Activated naive CD4-positive, alpha-beta T cell treated with anti-CD3 and anti-CD28 coated beads for 36 hours (primary cell): ENCODE results near the gene PTPRN2. TPM values are rescaled to one million over a fixed set of nuclear protein-coding genes. Genes with fewer than 3 reads are reported as not detected.
"Not testable (repeated sequence)": the region's sequence is repeated elsewhere in the genome, so short reads cannot be mapped to it uniquely, and the experiment has no call there.

ENCODE experiments used
- CTCF ChIA-PET: fragments of 350-600 bp; sonication (Branson Sonifier 250); formaldehyde crosslinking; loops from one replicate; lab custom pipeline; 2021; ENCODE audit warnings: antibody characterized with exemption; lab: Charles Lee
- DNase-seq: peaks from one replicate; pipeline ENCODE4 v3.0.0-alpha.2; 2020
- H3K27ac Mint-ChIP-seq: one replicate; pipeline ENCODE4 v1.8.0; 2021; ENCODE audit warnings: mild to moderate bottlenecking, mixed read lengths
- H3K27me3 Mint-ChIP-seq: one replicate; pipeline ENCODE4 v1.8.0; 2021; ENCODE audit warnings: low read depth, mixed read lengths
- H3K36me3 Mint-ChIP-seq: one replicate; pipeline ENCODE4 v1.8.0; 2021; ENCODE audit warnings: low read depth, mixed read lengths
- H3K4me1 Mint-ChIP-seq: one replicate; pipeline ENCODE4 v1.8.0; 2021; ENCODE audit warnings: low read depth, mixed read lengths
- H3K4me3 Mint-ChIP-seq: one replicate; pipeline ENCODE4 v1.8.0; 2021; ENCODE audit warnings: mild to moderate bottlenecking, moderate library complexity, mixed read lengths
- H3K9me3 Mint-ChIP-seq: one replicate; pipeline ENCODE4 v1.8.0; 2021; ENCODE audit warnings: mixed read lengths
- intact Hi-C: fragments of 100-400 bp; cut with micrococcal nuclease; formaldehyde crosslinking; loops from one replicate; pipeline ENCODE4 v1.15.1; 2023
- total RNA-seq, 2 experiments: library from RNA; stranded (reverse); gene quantifications; one replicate each; pipeline ENCODE4 v1.2.3, GENCODE V29; 2021

Gene PTPRN2
- total RNA-seq, 2 experiments from 2014 or later: 0.54 to 0.62 TPM

DNA sequence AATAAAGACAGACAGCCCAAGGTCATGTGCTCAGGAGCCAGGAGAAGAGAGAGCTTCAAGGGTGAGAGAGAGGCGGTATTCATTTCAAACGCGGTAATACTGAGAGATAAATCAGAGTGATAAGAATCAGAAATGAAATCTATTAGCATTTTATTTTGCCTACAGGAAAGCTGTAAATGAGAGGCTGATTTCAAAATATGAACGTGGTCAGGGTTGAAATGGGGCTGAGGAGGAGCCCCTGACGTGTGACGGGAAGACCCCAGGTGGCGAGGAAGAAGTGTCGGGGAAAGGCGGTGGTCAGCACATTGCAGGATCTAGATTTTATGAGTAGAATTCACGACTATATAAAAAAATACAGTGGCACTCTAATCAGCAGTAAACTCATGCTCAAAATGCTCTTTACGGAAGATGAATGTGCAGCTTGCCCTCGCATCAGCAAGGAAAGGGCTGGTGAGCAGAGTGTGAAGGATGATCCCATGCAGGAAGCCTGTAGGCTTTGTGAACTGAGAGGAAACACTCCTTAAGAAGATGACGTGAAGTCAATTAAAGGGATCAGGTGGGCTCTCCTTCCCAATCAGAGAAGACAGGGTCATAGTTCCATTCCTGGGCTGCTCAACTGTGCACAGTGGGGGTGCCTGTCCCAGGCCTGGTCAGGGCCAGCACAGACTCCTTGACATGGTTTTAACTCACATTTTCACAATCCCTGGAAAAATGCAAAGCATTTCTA lies 360.2 kb downstream of the PTPRN2 start:
- Mint-ChIP-seq H3K27ac (no peak overlapping the region), H3K4me1 (no peaks in the 10 kb centered on the region), H3K36me3 (no peaks in the 10 kb centered on the region), H3K9me3 (peaks cover 21% of the 10 kb centered on the region), H3K27me3 (peaks cover 7% of the 10 kb centered on the region), H3K4me3 (no peak overlapping the region)
- intact Hi-C loops: no loop called here
- CTCF ChIA-PET: no interaction called here
- DNase-seq: no peak

DNA sequence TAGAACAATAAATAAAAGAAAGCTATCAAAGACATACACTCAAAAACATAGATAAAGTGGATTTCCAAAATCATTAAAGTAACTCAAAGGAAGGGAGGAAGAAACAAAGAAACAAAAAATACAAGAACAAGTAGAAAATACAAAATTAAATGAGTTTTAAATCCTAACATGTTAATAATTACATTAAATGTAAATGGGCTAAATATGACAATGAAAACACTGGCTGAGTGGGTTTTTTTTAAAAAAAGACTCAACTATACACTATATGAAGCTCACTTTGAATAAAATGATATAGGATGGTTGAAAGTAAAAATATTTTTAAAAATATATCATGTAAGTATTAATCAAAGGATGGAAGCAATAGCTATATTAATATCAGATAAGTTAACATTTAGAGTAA lies 371.4 kb downstream of the PTPRN2 start:
- H3K27me3 Mint-ChIP-seq: peaks cover 12% of the 10 kb centered on the region
- H3K36me3 Mint-ChIP-seq: no peaks in the 10 kb centered on the region
- no peak overlapping the region for H3K4me3 Mint-ChIP-seq
- H3K9me3 Mint-ChIP-seq: peaks cover 12% of the 10 kb centered on the region
- no peaks in the 10 kb centered on the region for H3K4me1 Mint-ChIP-seq
- DNase-seq: no peak
- intact Hi-C loops: no loop called here
- CTCF ChIA-PET: no interaction called here
- H3K27ac Mint-ChIP-seq: no peak overlapping the region

- Mint-ChIP-seq H3K4me1 (no peaks in the 10 kb centered on the region), H3K27me3 (peaks cover 29% of the 10 kb centered on the region), H3K27ac (no peak overlapping the region), H3K4me3 (no peak overlapping the region), H3K9me3 (peaks cover 4% of the 10 kb centered on the region), H3K36me3 (no peaks in the 10 kb centered on the region)
- no peak for DNase-seq
- CTCF ChIA-PET: no interaction called here
- intact Hi-C loops: no loop called here
These were observed 378.2 kb downstream of the PTPRN2 start for GRCh38 chr7:158209435-158209834.

DNA sequence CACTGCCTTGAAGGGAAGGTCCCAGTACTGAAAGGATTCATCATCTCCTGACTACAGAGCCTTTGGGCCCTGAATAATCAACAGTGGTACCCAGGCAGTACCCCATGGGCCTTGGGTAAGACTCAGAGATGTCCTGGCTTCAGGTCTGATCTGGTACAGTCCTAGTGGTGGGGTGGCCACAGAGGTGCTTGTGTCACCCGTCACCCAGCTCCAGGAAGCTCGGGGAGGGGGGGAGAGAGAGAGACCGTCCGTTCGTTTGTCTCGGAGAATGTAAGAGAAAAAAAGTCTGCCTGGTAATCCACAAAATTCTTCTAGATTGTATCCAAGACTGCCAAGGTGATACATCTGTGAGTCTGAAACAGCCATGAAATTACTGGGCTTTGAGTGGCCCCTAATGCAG lies 381.3 kb downstream of the PTPRN2 start:
- no peaks in the 10 kb centered on the region for H3K4me1 Mint-ChIP-seq
- CTCF ChIA-PET: no interaction called here
- intact Hi-C loops: no loop called here
- H3K4me3 Mint-ChIP-seq: no peak overlapping the region
- no peaks in the 10 kb centered on the region for H3K36me3 Mint-ChIP-seq
- H3K9me3 Mint-ChIP-seq: peaks cover 4% of the 10 kb centered on the region
- DNase-seq: no peak
- no peak overlapping the region for H3K27ac Mint-ChIP-seq
- H3K27me3 Mint-ChIP-seq: peaks cover 44% of the 10 kb centered on the region

- no peak overlapping the region for H3K4me3 Mint-ChIP-seq
- CTCF ChIA-PET: no interaction called here
- H3K36me3 Mint-ChIP-seq: no peaks in the 10 kb centered on the region
- intact Hi-C loops: no loop called here
- DNase-seq: no peak
- H3K4me1 Mint-ChIP-seq: no peaks in the 10 kb centered on the region
- no peak overlapping the region for H3K27ac Mint-ChIP-seq
- peaks cover 33% of the 10 kb centered on the region for H3K27me3 Mint-ChIP-seq
- H3K9me3 Mint-ChIP-seq: peaks cover 2% of the 10 kb centered on the region
These were observed 383.2 kb downstream of the PTPRN2 start for GRCh38 chr7:158204453-158204852.

GRCh38 chr7:158203948-158204347 lies 383.7 kb downstream of the PTPRN2 start:
- H3K27ac Mint-ChIP-seq, DNase-seq: not testable (repeated sequence)

DNA sequence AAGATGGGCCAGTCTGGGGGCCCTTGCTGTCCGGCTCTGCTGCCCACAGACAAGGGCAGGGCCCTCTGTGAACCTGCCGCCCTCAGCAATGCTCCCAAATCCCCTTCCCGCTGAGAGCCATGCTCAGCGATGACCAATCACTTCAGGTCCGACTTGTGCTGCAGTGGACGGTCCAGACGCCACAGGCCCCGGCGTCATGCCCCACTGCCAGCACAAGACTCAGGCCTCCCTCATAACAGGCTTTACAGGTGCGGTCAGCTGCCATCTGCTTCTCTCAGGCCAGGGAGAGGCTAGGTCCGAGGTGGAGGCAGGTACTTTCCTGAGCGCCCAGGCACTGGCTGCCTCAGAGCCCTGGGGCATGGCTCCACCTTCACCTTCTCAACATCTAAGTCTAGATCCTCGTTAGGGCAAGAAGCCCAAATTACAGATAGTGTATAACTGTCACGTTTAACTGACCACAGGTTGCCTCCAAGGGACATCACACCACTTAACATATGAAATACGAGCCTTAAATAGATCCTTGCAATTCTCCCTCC lies 393.2 kb downstream of the PTPRN2 start:
- Mint-ChIP-seq H3K36me3 (no peaks in the 10 kb centered on the region), H3K9me3 (peaks cover 13% of the 10 kb centered on the region), H3K27ac (no peak overlapping the region), H3K4me3 (no peak overlapping the region), H3K27me3 (no peaks in the 10 kb centered on the region), H3K4me1 (no peaks in the 10 kb centered on the region)
- intact Hi-C loops: no loop called here
- CTCF ChIA-PET: no interaction called here
- no peak for DNase-seq

More at GRCh38 chr7:158203948-158204347, 383.7 kb downstream of the PTPRN2 start:
- H3K27me3 Mint-ChIP-seq: peaks cover 33% of the 10 kb centered on the region
- H3K4me1 Mint-ChIP-seq, H3K4me3 Mint-ChIP-seq, intact Hi-C loops, H3K9me3 Mint-ChIP-seq, H3K36me3 Mint-ChIP-seq: not testable (repeated sequence)
- CTCF ChIA-PET: interaction anchor here (1.1 kb wide), 1 partner anchor 40 kb away, joined by 3 read pairs; no protein-coding TSS in a partner anchor

GRCh38 chr7:158193446-158193845 lies 394.2 kb downstream of the PTPRN2 start:
- CTCF ChIA-PET: no interaction called here

DNA sequence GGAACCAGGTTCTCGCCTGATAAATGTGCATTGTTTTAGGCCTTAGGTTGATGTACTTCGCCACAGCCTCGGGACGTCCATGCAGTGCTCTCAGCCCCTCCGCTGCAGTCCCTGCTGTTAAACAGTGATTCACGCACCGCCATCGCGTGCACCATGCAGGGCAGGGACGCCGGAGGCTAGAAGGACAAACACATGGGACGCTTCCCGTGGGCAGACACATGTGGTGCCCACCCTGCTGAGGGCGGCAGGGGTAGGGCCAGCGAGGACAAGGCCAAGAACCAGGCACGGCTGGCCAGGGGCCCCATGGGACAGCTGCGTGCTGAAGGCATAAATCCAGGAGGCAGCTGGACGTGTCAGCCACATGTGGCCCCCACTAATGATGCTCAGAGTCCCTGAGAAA lies 394.7 kb downstream of the PTPRN2 start:
- Mint-ChIP-seq H3K4me1 (no peaks in the 10 kb centered on the region), H3K9me3 (peaks cover 13% of the 10 kb centered on the region), H3K27me3 (no peaks in the 10 kb centered on the region), H3K4me3 (no peak overlapping the region), H3K36me3 (no peaks in the 10 kb centered on the region), H3K27ac (no peak overlapping the region)
- CTCF ChIA-PET: no interaction called here
- DNase-seq: no peak
- intact Hi-C loops: no loop called here

More at GRCh38 chr7:158193446-158193845, 394.2 kb downstream of the PTPRN2 start:
- Mint-ChIP-seq H3K27ac (no peak overlapping the region), H3K4me3 (no peak overlapping the region), H3K36me3 (no peaks in the 10 kb centered on the region), H3K9me3 (peaks cover 13% of the 10 kb centered on the region), H3K4me1 (no peaks in the 10 kb centered on the region), H3K27me3 (no peaks in the 10 kb centered on the region)
- no peak for DNase-seq
- intact Hi-C loops: no loop called here

DNA sequence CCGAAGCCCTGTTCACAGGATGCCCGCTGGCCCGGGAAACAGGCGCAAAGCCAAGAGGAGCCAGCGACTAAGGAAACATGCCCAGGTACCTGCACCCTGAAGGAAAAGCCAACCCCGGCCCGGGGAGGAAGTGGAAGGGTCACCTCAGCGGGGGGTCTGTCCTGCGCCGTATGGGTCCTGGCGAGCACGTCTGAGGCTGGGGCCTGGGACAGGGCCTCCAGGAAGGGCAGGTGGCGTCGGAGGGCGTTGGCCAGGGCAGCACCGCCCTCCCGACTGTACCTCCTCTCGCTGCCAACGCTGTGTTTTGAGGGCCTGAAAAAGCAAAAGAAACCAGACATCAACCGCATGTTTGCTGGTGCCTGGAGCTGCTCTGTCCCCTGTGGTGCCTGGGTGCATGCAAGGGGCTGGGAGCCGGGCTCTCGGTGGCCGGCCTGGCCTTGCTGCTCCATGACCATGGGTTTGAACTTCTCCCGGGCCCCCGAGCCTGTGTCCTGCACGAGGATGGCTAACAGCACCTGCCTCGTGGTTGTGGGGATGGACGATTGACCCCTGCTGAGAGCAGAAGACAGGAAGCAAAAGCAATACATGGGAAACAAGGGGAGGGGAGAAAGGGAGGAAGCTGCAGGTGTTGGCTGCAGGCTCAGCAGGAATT lies 395.3 kb downstream of the PTPRN2 start:
- H3K9me3 Mint-ChIP-seq: peaks cover 10% of the 10 kb centered on the region
- H3K4me1 Mint-ChIP-seq: no peaks in the 10 kb centered on the region
- no peak overlapping the region for H3K4me3 Mint-ChIP-seq
- intact Hi-C loops: no loop called here
- CTCF ChIA-PET: no interaction called here
- H3K27ac Mint-ChIP-seq: no peak overlapping the region
- no peak for DNase-seq
- no peaks in the 10 kb centered on the region for H3K36me3 Mint-ChIP-seq
- no peaks in the 10 kb centered on the region for H3K27me3 Mint-ChIP-seq

GRCh38 chr7:158191671-158192070 lies 396.0 kb downstream of the PTPRN2 start:
- H3K27me3 Mint-ChIP-seq: no peaks in the 10 kb centered on the region
- no peak for DNase-seq
- H3K27ac Mint-ChIP-seq: no peak overlapping the region
- peaks cover 10% of the 10 kb centered on the region for H3K9me3 Mint-ChIP-seq
- H3K4me3 Mint-ChIP-seq: no peak overlapping the region
- intact Hi-C loops: no loop called here
- CTCF ChIA-PET: no interaction called here
- H3K4me1 Mint-ChIP-seq: no peaks in the 10 kb centered on the region
- H3K36me3 Mint-ChIP-seq: no peaks in the 10 kb centered on the region

DNA sequence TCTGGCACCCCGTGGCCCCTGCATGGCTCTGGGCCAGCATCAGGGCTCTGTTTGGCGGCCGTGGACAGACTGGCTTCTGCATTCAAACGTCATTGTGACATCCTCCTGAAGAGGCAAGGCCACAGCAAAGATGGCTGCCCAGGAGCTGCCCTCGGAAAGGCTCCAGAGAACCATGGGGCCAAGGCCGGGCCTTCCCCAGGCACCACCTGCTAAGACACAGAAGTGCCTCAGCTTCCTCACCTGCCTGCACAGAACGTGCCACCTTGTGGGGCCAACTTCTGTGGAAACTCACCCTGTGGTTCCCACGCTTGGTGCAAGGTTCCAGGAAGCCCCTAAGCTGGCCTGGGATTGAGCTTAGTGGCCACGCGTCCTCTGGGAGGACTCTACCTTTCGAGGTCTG lies 396.9 kb downstream of the PTPRN2 start:
- Mint-ChIP-seq H3K27ac (no peak overlapping the region), H3K9me3 (peaks cover 10% of the 10 kb centered on the region), H3K4me3 (no peak overlapping the region), H3K4me1 (no peaks in the 10 kb centered on the region), H3K36me3 (no peaks in the 10 kb centered on the region), H3K27me3 (no peaks in the 10 kb centered on the region)
- CTCF ChIA-PET: no interaction called here
- intact Hi-C loops: no loop called here
- DNase-seq: no peak

DNA sequence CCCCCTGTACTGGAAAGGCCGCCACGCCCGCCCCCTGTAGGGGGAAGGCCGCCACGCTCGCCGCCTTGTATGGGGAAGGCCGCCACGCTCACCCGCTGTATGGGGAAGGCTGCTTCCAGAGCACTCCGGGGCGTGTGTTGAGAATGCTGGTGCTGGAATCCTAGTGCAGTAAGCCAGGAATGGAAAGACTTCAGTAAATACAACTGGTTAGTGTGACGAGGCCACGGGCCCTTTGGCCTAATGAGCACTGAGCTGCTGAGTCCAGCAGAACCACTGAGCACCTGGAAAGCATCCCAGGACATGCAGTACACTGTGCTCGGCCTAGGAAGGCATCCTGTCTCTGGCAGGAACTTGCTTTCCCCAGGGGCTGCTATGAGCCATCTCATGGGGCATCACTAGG lies 398.9 kb downstream of the PTPRN2 start:
- H3K36me3 Mint-ChIP-seq: no peaks in the 10 kb centered on the region
- CTCF ChIA-PET: no interaction called here
- no peak overlapping the region for H3K4me3 Mint-ChIP-seq
- H3K27ac Mint-ChIP-seq: no peak overlapping the region
- intact Hi-C loops: no loop called here
- peaks cover 1% of the 10 kb centered on the region for H3K9me3 Mint-ChIP-seq
- no peaks in the 10 kb centered on the region for H3K27me3 Mint-ChIP-seq
- DNase-seq: no peak
- no peaks in the 10 kb centered on the region for H3K4me1 Mint-ChIP-seq
